HEK293 (cell line): ENCODE results near the gene TIMM10B.
A peak's percentile ranks its signal among the peaks of the same experiment; 100 is the strongest.

Experiments used
- GLIS1 ChIP-seq: fragments of 450-650 bp; formaldehyde crosslinking; IDR thresholded peaks from 2 replicates; pipeline ENCODE4 v1.5.1; 2016; ENCODE audit warnings: missing biosample characterization, missing genetic modification characterization
- ZNF155 ChIP-seq: fragments of 450-650 bp; formaldehyde crosslinking; IDR thresholded peaks from 2 replicates; pipeline ENCODE4 v1.5.1; 2016; ENCODE audit warnings: missing biosample characterization, missing genetic modification characterization
- ZNF335 ChIP-seq: fragments of 450-650 bp; formaldehyde crosslinking; conservative IDR thresholded peaks from 2 replicates; pipeline ENCODE4 v1.5.1; 2016; ENCODE audit warnings: missing biosample characterization, missing genetic modification characterization
- ZNF624 ChIP-seq: fragments of 450-650 bp; formaldehyde crosslinking; IDR thresholded peaks from 2 replicates; pipeline ENCODE4 v1.5.1; 2017; ENCODE audit warnings: missing biosample characterization, missing genetic modification characterization
- TF ChIP-seq, protein P1 (sequence below): fragments of 450-650 bp; formaldehyde crosslinking; IDR thresholded peaks from 2 replicates; pipeline ENCODE4 v1.5.1; 2016; ENCODE audit warnings: missing biosample characterization, missing genetic modification characterization
- TF ChIP-seq, protein P2 (sequence below): fragments of 450-650 bp; formaldehyde crosslinking; IDR thresholded peaks from 2 replicates; pipeline ENCODE4 v1.5.1; 2016; ENCODE audit warnings: missing biosample characterization, missing genetic modification characterization, low read depth

DNA sequence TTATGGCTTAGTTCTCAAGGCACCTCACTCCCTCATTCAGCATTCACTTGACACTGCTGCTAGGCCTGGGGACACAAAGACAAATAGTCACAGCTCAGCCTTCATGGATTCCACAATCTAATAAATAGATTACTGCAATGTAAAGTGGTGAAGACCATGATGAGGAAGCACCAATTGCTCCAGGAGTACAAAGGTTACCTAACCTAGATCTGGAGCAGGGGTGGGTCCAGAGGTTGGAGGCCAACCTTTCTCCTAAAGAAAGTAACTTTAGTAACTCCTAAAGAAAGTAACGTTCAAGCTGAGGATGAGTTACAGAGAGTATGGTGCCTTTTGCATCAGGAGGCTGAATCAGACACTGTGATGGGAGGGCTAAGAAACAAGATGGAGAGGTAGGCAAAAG is 11.7 kb upstream of the TIMM10B start:
- TF ChIP-seq, protein P1, sequence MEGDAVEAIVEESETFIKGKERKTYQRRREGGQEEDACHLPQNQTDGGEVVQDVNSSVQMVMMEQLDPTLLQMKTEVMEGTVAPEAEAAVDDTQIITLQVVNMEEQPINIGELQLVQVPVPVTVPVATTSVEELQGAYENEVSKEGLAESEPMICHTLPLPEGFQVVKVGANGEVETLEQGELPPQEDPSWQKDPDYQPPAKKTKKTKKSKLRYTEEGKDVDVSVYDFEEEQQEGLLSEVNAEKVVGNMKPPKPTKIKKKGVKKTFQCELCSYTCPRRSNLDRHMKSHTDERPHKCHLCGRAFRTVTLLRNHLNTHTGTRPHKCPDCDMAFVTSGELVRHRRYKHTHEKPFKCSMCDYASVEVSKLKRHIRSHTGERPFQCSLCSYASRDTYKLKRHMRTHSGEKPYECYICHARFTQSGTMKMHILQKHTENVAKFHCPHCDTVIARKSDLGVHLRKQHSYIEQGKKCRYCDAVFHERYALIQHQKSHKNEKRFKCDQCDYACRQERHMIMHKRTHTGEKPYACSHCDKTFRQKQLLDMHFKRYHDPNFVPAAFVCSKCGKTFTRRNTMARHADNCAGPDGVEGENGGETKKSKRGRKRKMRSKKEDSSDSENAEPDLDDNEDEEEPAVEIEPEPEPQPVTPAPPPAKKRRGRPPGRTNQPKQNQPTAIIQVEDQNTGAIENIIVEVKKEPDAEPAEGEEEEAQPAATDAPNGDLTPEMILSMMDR (tag by site-specific recombination): no peak
- TF ChIP-seq GLIS1 (tag by site-specific recombination) (no peak), ZNF624 (no peak), ZNF155 (tag by site-specific recombination) (no peak), ZNF335 (tag by site-specific recombination) (0 out of 2 replicates have a peak, but pooled peaks have one; percentile 13)
- TF ChIP-seq, protein P2, sequence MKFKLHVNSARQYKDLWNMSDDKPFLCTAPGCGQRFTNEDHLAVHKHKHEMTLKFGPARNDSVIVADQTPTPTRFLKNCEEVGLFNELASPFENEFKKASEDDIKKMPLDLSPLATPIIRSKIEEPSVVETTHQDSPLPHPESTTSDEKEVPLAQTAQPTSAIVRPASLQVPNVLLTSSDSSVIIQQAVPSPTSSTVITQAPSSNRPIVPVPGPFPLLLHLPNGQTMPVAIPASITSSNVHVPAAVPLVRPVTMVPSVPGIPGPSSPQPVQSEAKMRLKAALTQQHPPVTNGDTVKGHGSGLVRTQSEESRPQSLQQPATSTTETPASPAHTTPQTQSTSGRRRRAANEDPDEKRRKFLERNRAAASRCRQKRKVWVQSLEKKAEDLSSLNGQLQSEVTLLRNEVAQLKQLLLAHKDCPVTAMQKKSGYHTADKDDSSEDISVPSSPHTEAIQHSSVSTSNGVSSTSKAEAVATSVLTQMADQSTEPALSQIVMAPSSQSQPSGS (tag by site-specific recombination): no peak
